Measurements from ENCODE around the gene CDC42EP2.

GRCh38 chr11:65279741-65280440 lies 34.8 kb upstream of the CDC42EP2 start:
- TF ChIP-seq CTCF (IDR thresholded peaks at IDR 0.05; ENCODE audit: insufficient read depth, low read length, poor library complexity, severe bottlenecking): no peak
- no peak for TF ChIP-seq EZH2phosphoT487 (conservative IDR thresholded peaks at IDR 0.05; ENCODE audit: low read length)
